ENCODE results near the gene SCYGR7. TPM values are rescaled to one million over a fixed set of nuclear protein-coding genes. Genes with fewer than 3 reads are reported as not detected.

Gene SCYGR7
- total and polyA plus RNA-seq, 2 of the 13 experiments (the other 11 are each of a cell fraction or from before 2014, with no cell fraction given) = not detected

DNA sequence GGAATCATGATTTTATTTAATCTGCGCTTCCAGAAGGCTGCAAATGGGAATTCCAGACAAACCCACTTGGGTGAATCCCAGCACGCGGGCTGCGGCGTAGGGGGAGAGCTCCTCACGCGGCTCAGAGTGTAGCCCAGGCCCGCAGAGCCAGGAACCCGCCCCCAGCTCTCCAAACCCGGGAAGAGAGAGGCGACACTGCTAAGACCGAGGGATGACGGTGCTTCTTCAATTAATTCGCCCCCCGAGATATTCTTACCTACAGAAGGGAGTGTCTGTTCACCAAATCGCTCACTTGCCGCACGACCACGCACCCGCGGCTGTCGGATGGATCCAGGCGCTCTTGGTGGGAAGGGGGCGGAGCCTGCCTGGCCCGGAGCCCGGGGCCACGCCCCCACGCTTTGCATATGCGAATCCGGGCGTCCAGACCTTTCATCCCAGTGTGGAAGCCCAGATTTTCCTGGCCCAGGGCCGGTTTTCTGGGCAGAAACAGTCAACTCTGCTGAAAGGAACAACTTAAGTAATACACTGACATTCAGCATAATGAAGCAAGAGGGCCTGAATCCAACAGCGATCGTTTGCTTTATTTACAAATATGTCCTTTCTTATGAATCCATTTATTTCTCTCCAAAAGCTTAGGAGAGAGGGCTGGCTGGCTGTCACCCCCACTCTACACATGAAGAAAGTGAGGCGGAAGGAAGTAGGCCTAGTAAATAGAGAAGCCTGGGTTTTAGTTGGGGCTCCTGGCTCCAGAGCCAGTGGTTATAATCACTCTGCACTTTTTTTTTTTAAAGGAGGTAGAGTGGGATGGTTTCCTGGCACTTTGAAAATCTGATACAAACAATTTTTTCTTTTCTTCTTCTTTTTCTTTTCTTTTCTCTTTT, 10.2 kb upstream of the SCYGR7 start, which contains the start of gene SLC19A3 (continued):
- TF ChIP-seq, protein P1, sequence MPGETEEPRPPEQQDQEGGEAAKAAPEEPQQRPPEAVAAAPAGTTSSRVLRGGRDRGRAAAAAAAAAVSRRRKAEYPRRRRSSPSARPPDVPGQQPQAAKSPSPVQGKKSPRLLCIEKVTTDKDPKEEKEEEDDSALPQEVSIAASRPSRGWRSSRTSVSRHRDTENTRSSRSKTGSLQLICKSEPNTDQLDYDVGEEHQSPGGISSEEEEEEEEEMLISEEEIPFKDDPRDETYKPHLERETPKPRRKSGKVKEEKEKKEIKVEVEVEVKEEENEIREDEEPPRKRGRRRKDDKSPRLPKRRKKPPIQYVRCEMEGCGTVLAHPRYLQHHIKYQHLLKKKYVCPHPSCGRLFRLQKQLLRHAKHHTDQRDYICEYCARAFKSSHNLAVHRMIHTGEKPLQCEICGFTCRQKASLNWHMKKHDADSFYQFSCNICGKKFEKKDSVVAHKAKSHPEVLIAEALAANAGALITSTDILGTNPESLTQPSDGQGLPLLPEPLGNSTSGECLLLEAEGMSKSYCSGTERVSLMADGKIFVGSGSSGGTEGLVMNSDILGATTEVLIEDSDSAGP (CRISPR knock-in tag; IDR thresholded peaks at IDR 0.05; ENCODE audit: borderline replicate concordance) = no peak; the same call in 1 of the 2 replicates
- TF ChIP-seq ZNF562 (CRISPR knock-in tag; IDR thresholded peaks at IDR 0.05; ENCODE audit: borderline replicate concordance) (no peak), ZNF101 (CRISPR knock-in tag; IDR thresholded peaks at IDR 0.05; ENCODE audit: borderline replicate concordance, low read depth) (no peak), EP300 (IDR thresholded peaks at IDR 0.05; ENCODE audit: low read depth in 2 of 2, low read length in 2 of 2) (no peak), EP300 (CRISPR knock-in tag; IDR thresholded peaks at IDR 0.05; ENCODE audit: borderline replicate concordance) (no peak), IRF2 (CRISPR knock-in tag; IDR thresholded peaks at IDR 0.05) (no peak), MTA1 (CRISPR knock-in tag; IDR thresholded peaks at IDR 0.05; ENCODE audit: borderline replicate concordance) (no peak; the same call in 1 of the 2 replicates), KLF11 (CRISPR knock-in tag; IDR thresholded peaks at IDR 0.05) (no peak), ZNF781 (CRISPR knock-in tag; IDR thresholded peaks at IDR 0.05; ENCODE audit: borderline replicate concordance, not compliant biosample characterization) (no peak), ZFP90 (CRISPR knock-in tag; IDR thresholded peaks at IDR 0.05; ENCODE audit: borderline replicate concordance) (peak; percentile 78; the same call in 1 of the 2 replicates), ZC3H13 (CRISPR knock-in tag; IDR thresholded peaks at IDR 0.05) (no peak), ZFX (CRISPR knock-in tag; IDR thresholded peaks at IDR 0.05; ENCODE audit: low read depth) (peak; percentile 77), TGIF2 (CRISPR knock-in tag; IDR thresholded peaks at IDR 0.05) (no peak)
- TF ChIP-seq, protein P2, sequence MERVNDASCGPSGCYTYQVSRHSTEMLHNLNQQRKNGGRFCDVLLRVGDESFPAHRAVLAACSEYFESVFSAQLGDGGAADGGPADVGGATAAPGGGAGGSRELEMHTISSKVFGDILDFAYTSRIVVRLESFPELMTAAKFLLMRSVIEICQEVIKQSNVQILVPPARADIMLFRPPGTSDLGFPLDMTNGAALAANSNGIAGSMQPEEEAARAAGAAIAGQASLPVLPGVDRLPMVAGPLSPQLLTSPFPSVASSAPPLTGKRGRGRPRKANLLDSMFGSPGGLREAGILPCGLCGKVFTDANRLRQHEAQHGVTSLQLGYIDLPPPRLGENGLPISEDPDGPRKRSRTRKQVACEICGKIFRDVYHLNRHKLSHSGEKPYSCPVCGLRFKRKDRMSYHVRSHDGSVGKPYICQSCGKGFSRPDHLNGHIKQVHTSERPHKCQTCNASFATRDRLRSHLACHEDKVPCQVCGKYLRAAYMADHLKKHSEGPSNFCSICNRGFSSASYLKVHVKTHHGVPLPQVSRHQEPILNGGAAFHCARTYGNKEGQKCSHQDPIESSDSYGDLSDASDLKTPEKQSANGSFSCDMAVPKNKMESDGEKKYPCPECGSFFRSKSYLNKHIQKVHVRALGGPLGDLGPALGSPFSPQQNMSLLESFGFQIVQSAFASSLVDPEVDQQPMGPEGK (CRISPR knock-in tag; IDR thresholded peaks at IDR 0.05) = 0 out of 2 replicates have a peak, but pooled peaks have one; percentile 11
- TF ChIP-seq, protein P3, sequence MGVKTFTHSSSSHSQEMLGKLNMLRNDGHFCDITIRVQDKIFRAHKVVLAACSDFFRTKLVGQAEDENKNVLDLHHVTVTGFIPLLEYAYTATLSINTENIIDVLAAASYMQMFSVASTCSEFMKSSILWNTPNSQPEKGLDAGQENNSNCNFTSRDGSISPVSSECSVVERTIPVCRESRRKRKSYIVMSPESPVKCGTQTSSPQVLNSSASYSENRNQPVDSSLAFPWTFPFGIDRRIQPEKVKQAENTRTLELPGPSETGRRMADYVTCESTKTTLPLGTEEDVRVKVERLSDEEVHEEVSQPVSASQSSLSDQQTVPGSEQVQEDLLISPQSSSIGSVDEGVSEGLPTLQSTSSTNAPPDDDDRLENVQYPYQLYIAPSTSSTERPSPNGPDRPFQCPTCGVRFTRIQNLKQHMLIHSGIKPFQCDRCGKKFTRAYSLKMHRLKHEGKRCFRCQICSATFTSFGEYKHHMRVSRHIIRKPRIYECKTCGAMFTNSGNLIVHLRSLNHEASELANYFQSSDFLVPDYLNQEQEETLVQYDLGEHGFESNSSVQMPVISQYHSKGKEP (CRISPR knock-in tag; IDR thresholded peaks at IDR 0.05) = no peak
- TF ChIP-seq, protein P4, sequence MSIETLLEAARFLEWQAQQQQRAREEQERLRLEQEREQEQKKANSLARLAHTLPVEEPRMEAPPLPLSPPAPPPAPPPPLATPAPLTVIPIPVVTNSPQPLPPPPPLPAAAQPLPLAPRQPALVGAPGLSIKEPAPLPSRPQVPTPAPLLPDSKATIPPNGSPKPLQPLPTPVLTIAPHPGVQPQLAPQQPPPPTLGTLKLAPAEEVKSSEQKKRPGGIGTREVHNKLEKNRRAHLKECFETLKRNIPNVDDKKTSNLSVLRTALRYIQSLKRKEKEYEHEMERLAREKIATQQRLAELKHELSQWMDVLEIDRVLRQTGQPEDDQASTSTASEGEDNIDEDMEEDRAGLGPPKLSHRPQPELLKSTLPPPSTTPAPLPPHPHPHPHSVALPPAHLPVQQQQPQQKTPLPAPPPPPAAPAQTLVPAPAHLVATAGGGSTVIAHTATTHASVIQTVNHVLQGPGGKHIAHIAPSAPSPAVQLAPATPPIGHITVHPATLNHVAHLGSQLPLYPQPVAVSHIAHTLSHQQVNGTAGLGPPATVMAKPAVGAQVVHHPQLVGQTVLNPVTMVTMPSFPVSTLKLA (IDR thresholded peaks at IDR 0.05) = no peak
